ENCODE results near the gene HEPN1. TPM values are rescaled to one million over a fixed set of nuclear protein-coding genes. Genes with fewer than 3 reads are reported as not detected.

Gene HEPN1
- total and polyA plus RNA-seq, 2 of the 8 experiments (the other 6 are each of a cell fraction or from before 2014, with no cell fraction given), result not detected

DNA sequence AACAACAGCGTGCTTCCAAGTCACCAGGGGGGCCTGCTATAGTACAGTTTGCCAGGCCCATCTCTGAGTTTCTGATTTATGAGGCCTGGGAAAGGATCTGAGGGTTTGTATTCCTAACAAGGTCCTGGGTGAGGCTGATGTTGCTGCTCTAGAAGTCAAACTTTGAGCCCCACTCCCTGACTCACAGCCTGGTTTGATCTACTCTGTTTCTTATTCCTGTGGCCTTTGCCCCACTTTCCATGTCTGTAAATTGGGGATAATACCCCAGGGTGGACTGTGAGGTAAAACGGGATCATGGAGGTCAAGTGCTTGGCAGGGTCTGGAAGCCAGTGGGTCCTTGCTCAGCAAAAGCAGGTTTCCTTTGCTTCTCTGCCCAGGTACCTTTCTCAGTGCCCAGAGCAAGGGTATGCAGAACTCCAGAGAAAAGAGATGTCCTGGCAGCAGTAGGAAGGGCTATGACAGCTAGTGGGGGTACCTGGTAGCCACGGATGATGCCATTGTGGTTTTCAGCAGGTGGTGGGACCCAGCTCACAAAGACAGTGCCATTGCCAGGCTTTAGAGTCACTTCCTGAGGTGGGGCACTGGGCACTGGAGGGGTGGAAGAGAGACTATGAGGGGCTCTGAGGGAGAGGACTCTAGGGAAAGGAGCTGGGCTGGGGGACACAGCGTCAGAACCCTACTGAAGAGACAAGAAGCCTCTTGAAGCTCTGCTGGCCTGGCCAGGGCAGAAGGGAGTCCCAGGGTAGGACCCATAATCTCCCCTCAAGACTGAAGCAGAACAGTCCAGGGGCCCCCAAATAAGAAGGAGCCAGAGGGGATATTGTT, 24.2 kb upstream of the HEPN1 start:
- Histone ChIP-seq H4K8ac (ENCODE audit: extremely low read depth, insufficient read depth, low read length) (no peak overlapping the region), H4K5ac (ENCODE audit: insufficient read length, low read depth, low read length) (no peak overlapping the region), H3K4ac (replicated peaks; ENCODE audit: insufficient read length, low read depth, low read length) (no peak overlapping the region), H2BK12ac (ENCODE audit: low read depth, low read length) (no peak overlapping the region), H3K18ac (ENCODE audit: extremely low read depth, low read length) (no peak overlapping the region), H3K27ac (ENCODE audit: low read depth, low read length) (no peak overlapping the region), H3K9ac (replicated peaks in 1 of 4; ENCODE audit: extremely low read depth in 1 of 4, low read depth in 3 of 4, low read length in 3 of 4) (no peak overlapping the region), H3K27me3 (replicated peaks in 1 of 4; ENCODE audit: control insufficient read depth in 3 of 4, extremely low read depth in 1 of 4, insufficient read depth in 3 of 4, low read length in 3 of 4) (no peaks in the 10 kb centered on the region; a peak in 1 of 7 replicates), H3K79me2 (ENCODE audit: control insufficient read depth in 1 of 2, insufficient read depth in 2 of 2, low read length in 2 of 2) (no peaks in the 10 kb centered on the region), H3K14ac (ENCODE audit: insufficient read length) (no peak overlapping the region), H4K91ac (replicated peaks; ENCODE audit: insufficient read length, low read length) (no peak overlapping the region), H4K20me1 (replicated peaks in 1 of 2; ENCODE audit: control insufficient read depth in 1 of 2, insufficient read depth in 2 of 2, low read length in 2 of 2) (no peaks in the 10 kb centered on the region), H2BK120ac (replicated peaks; ENCODE audit: low read depth, low read length) (no peak overlapping the region), H2BK20ac (ENCODE audit: low read length) (no peak overlapping the region), H3K4me1 (replicated peaks in 1 of 4; ENCODE audit: control insufficient read depth in 3 of 4, insufficient read depth in 4 of 4, low read length in 3 of 4) (peaks cover 0 to 2% (median 0%) of the 10 kb centered on the region in 4 experiments; a peak in 2 of 7 replicates), H3K23me2 (ENCODE audit: low read depth, low read length) (no peaks in the 10 kb centered on the region), H2BK15ac (ENCODE audit: low read length) (no peak overlapping the region), H2AFZ (ENCODE audit: low read length) (no peak overlapping the region), H3K79me1 (ENCODE audit: low read depth, low read length) (no peaks in the 10 kb centered on the region), H2BK5ac (ENCODE audit: low read depth, low read length) (no peak overlapping the region), H3K56ac (replicated peaks; ENCODE audit: insufficient read length, low read depth, low read length) (no peak overlapping the region), H3K23ac (ENCODE audit: insufficient read length) (no peak overlapping the region), H3K4me3 (ENCODE audit: extremely low read depth in 1 of 4, insufficient read depth in 2 of 4, low read depth in 3 of 4, low read length in 4 of 4) (no peak overlapping the region), H3K9me3 (ENCODE audit: insufficient read depth in 2 of 2, low read depth in 1 of 2, low read length in 1 of 2) (no peaks in the 10 kb centered on the region), H3K36me3 (ENCODE audit: control insufficient read depth in 2 of 4, insufficient read depth in 4 of 4, low read length in 3 of 4) (no peaks in the 10 kb centered on the region), H2AK5ac (ENCODE audit: low read depth, low read length) (no peak overlapping the region), H3K4me2 (ENCODE audit: insufficient read depth in 1 of 2, low read depth in 2 of 2, low read length in 2 of 2) (no peak overlapping the region)
- FAIRE-seq (no peak), DNase-seq (ENCODE audit: low read depth in 1 of 2, low spot score in 2 of 2) (no peak)
- TF ChIP-seq NRF1 (IDR thresholded peaks at IDR 0.05; ENCODE audit: low read depth, low read length), result no peak
- no peak for TF ChIP-seq POU5F1 (IDR thresholded peaks at IDR 0.05; ENCODE audit: low read depth, low read length)
- no peak for TF ChIP-seq SAP30 (IDR thresholded peaks at IDR 0.05; ENCODE audit: insufficient read depth, insufficient replicate concordance, low read length)
- TF ChIP-seq TEAD4 (IDR thresholded peaks at IDR 0.05; ENCODE audit: low read depth, low read length), result no peak
- no peak for TF ChIP-seq HDAC6 (IDR thresholded peaks at IDR 0.05; ENCODE audit: low read depth, low read length)
- TF ChIP-seq CTCF (IDR thresholded peaks at IDR 0.05; ENCODE audit: control extremely low read depth in 1 of 3, insufficient read depth in 1 of 3, low read depth in 1 of 3, low read length in 3 of 3), result no peak
- TF ChIP-seq JUND (IDR thresholded peaks at IDR 0.05; ENCODE audit: low read length), result no peak
- ChIA-PET CTCF (ENCODE audit: partially characterized antibody) (interaction anchor here (1.2 to 4.8 kb wide), 3 partner anchors 19 to 32 kb away, joined by 4 to 22 read pairs (median 4); no protein-coding TSS in a partner anchor), POLR2A (ENCODE audit: partially characterized antibody) (interaction anchor here (1.0 to 1.1 kb wide), 3 partner anchors 8 to 12 kb away, joined by 3 read pairs; no protein-coding TSS in a partner anchor)
- 82% methylated on average over 4 of the region's 4 CpGs; no CpG with 5 or more reads in 1 of the 2 experiments for WGBS, 2 experiments (ENCODE audit: extremely low coverage in 1 of 2, insufficient coverage in 1 of 2, insufficient read length in 1 of 2, insufficient replicate concordance in 2 of 2, low coverage in 1 of 2, low lambda C conversion rate in 2 of 2, missing lambda C conversion rate in 1 of 2)
